Ascending aorta (tissue), 2 donors: ENCODE data around the gene TRIM26. TPM values are rescaled to one million over a fixed set of nuclear protein-coding genes. Genes with fewer than 3 reads are reported as not detected.

Source experiments
- DNase-seq, 2 donors: peaks; one replicate each; pipeline ENCODE4 v3.0.0-alpha.2; 2019; ENCODE audit warnings: low spot score in 2 of 2
- H3K27ac ChIP-seq, 2 donors: fragments of 200-600 bp; sonication (generic); one replicate each; pipeline ENCODE4 v1.5.1; 2016 to 2017; ENCODE audit warnings: mild to moderate bottlenecking in 1 of 2
- H3K27me3 ChIP-seq: fragments of 200-600 bp; sonication (generic); one replicate; pipeline ENCODE4 v1.5.1; 2017
- H3K36me3 ChIP-seq, 2 donors: fragments of 200-600 bp; sonication (generic); one replicate each; pipeline ENCODE4 v1.5.1; 2016
- H3K4me1 ChIP-seq, 2 donors: fragments of 200-600 bp; sonication (generic); one replicate each; pipeline ENCODE4 v1.5.1; 2016 to 2017; ENCODE audit warnings: mild to moderate bottlenecking in 1 of 2
- H3K4me3 ChIP-seq, 2 donors: fragments of 200-600 bp; sonication (generic); one replicate each; pipeline ENCODE4 v1.5.1; 2016 to 2017; ENCODE audit warnings: mild to moderate bottlenecking in 1 of 2
- H3K9me3 ChIP-seq, 2 donors: fragments of 200-600 bp; sonication (generic); one replicate each; pipeline ENCODE4 v1.5.1; 2016
- intact Hi-C: fragments of 100-400 bp; cut with DNase I; formaldehyde crosslinking; loops from one replicate; pipeline ENCODE4 v1.15.1; 2023
- total RNA-seq: library from RNA; depleted of rRNA; stranded (reverse); fragments of >200 nt; gene quantifications from one replicate; pipeline ENCODE4 v1.1.0, GENCODE V29; 2016
- TF ChIP-seq, protein P1 (sequence below), 3 experiments: fragments of 200-600 bp in 2 of 3; fragments of 450-650 bp in 1 of 3; sonication (generic) in 2 of 3; IDR thresholded peaks; one replicate each; pipeline ENCODE4 v1.5.1; 2016 to 2019; ENCODE audit warnings: antibody characterized with exemption in 3 of 3, mild to moderate bottlenecking in 1 of 3, moderate library complexity in 1 of 3

The TRIM26 gene
- total RNA-seq, 1 donor from 2014 or later, result 38.6 TPM

DNA sequence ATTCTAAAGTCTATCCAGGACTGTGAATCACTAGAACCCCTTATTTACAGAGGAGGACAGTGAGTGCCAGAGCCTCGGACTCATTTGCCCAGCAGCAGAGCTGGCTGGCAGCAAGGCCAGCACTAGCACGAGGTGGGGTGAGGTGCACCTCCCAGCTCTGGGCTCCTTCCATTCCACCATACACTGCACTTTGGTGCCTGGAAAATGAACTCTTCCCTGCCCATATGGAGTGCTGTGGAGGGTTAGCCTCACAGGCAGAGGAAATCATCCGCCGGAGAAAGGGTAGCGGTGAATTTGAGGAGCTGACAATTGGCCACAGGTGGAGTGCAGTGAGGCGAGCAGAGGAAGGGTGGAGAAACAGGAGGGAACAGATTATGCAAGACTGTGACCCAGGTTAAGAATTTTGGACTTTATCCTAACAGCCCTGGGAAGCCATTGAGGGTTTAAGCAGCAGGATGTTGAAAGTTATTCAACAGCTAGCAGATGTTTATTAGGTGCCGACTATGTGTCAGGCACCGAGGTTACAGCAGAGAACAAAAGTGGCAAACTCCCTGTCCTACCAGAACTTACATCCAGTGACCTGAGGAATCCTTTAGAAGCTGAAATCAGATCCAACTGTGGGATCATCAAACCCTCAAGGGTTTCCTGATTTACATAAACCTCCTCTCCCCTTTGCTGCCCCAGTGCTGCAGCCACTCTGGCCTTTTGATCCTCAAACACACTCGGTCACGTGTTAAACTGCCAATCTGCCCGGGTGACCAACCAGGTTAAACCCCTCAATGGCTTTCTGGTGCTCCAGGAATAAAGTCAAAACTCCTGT, 6.2 kb downstream of the TRIM26 start:
- no peak for DNase-seq
- H3K4me1 ChIP-seq, result peaks cover 6 to 21% of the 10 kb centered on the region in 2 donors
- TF ChIP-seq, protein P1, sequence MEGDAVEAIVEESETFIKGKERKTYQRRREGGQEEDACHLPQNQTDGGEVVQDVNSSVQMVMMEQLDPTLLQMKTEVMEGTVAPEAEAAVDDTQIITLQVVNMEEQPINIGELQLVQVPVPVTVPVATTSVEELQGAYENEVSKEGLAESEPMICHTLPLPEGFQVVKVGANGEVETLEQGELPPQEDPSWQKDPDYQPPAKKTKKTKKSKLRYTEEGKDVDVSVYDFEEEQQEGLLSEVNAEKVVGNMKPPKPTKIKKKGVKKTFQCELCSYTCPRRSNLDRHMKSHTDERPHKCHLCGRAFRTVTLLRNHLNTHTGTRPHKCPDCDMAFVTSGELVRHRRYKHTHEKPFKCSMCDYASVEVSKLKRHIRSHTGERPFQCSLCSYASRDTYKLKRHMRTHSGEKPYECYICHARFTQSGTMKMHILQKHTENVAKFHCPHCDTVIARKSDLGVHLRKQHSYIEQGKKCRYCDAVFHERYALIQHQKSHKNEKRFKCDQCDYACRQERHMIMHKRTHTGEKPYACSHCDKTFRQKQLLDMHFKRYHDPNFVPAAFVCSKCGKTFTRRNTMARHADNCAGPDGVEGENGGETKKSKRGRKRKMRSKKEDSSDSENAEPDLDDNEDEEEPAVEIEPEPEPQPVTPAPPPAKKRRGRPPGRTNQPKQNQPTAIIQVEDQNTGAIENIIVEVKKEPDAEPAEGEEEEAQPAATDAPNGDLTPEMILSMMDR (IDR thresholded peaks at IDR 0.05), result no peak
- peak overlapping the region in 1 of 2 donors; percentile 11 for H3K27ac ChIP-seq
- H3K27me3 ChIP-seq, result no peaks in the 10 kb centered on the region
- intact Hi-C loops, result no loop called here
- no peaks in the 10 kb centered on the region for H3K36me3 ChIP-seq
- no peak overlapping the region for H3K4me3 ChIP-seq
- no peaks in the 10 kb centered on the region for H3K9me3 ChIP-seq

DNA sequence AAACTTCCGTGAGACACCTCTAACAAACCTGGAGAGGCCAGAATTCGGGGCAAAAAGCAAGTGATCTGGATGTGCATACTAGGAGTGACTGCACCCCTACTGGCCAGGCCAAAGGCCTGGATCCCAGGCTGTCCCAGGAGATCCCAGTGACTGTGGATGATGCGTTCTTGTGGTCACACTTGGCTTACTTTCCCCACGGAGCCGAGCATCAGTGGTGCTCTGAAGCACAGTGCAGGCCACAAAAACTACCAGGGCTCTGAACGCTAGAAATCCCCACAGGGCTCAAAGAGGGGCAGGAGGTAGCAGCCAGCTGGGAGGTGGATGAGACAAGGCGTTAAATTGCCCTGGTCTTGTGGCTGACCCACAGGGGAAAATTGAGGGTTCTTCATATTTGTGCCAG, 7.1 kb downstream of the TRIM26 start:
- Histone ChIP-seq H3K27me3 (no peaks in the 10 kb centered on the region), H3K27ac (no peak overlapping the region), H3K4me1 (peaks cover 0 to 12% of the 10 kb centered on the region in 2 donors), H3K36me3 (no peaks in the 10 kb centered on the region), H3K9me3 (no peaks in the 10 kb centered on the region), H3K4me3 (no peak overlapping the region)
- intact Hi-C loops, result no loop called here
- TF ChIP-seq, protein P1 (IDR thresholded peaks at IDR 0.05), result no peak
- no peak for DNase-seq

DNA sequence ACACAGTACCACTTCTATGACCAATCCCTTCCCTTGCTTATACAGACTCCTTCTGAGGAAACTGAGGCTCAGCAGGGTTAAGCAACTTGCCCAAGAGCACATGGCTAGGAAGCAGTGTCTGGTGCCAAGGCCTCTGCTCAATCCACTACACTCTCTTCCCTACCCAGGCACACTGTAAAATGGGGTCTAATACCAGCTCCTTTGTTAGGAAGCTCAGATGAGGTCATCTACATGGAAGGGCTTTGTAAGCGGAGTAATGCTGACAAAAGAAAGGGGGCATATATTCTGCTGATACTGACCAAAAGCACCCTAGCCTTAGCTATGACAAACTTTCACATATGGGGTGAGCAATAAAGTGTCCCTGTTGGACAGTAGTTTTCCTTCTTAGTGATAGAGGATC, 9.1 kb downstream of the TRIM26 start:
- TF ChIP-seq, protein P1 (IDR thresholded peaks at IDR 0.05), result no peak
- no peak overlapping the region for H3K4me3 ChIP-seq
- peaks cover 5 to 12% of the 10 kb centered on the region in 2 donors for H3K36me3 ChIP-seq
- no peaks in the 10 kb centered on the region for H3K27me3 ChIP-seq
- no peak for DNase-seq
- intact Hi-C loops, result no loop called here
- H3K4me1 ChIP-seq, result peaks cover 0 to 8% of the 10 kb centered on the region in 2 donors
- no peak overlapping the region for H3K27ac ChIP-seq
- H3K9me3 ChIP-seq, result no peaks in the 10 kb centered on the region

DNA sequence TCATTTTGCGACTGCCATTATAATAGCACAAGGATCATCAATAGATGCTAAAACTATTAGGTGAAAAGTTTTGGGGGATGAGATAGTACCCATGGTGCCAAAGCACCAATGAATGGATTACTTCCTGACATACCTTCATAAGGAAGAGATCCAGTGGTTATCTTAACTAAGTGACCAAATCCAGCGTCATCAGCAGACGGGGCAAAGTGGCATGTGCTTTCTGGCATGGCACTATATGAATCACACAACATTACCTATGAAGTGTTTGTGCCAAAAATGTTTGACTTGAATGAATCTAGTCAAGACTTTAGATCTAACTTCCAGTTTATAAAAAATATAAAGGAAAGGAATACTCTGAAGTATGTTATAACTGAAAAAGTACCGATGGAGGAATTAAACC, 10.8 kb downstream of the TRIM26 start:
- Histone ChIP-seq H3K9me3 (no peaks in the 10 kb centered on the region), H3K27ac (no peak overlapping the region), H3K4me3 (no peak overlapping the region), H3K36me3 (peaks cover 21 to 28% of the 10 kb centered on the region in 2 donors), H3K4me1 (peaks cover 0 to under 1% of the 10 kb centered on the region in 2 donors), H3K27me3 (no peaks in the 10 kb centered on the region)
- TF ChIP-seq, protein P1 (IDR thresholded peaks at IDR 0.05), result no peak
- no peak for DNase-seq
- intact Hi-C loops, result no loop called here

DNA sequence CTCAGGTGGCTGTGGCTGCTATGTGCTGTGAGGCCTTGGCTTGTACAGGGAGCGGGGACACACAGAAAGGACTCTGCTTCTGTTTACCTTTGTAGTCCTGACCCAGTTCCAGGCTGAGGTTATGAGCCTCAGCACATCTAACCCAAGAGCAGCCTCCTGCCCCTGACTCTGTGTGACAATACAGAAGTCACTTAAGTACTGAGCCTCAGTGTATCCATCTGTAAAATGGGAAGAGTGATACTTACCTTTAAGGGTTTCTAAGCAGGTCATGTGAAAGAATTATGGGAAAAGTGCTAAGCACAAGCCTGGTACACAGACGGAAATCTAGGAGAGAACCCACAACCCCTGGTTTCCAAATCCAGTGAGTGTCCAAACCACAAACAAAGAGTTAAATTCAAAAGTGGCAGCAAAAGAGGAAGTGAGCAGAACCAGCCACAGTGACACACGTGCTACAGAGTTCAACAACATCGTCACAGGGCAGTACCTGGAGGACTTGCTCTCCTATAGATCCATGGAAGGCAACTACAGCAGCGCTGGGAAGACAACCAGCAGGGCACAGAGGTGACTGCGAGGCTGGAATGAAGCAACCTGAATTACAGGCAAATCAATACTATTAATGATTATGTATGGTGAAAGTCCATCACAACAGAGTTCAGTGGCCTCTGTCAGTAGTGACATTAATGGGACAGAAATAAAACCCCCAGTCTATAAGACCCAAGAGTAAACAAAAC, 12.5 kb downstream of the TRIM26 start:
- Histone ChIP-seq H3K9me3 (no peaks in the 10 kb centered on the region), H3K27me3 (no peaks in the 10 kb centered on the region), H3K27ac (no peak overlapping the region), H3K4me1 (no peaks in the 10 kb centered on the region), H3K36me3 (peaks cover 38 to 45% of the 10 kb centered on the region in 2 donors), H3K4me3 (no peak overlapping the region)
- intact Hi-C loops, result no loop called here
- TF ChIP-seq, protein P1 (IDR thresholded peaks at IDR 0.05), result no peak
- no peak for DNase-seq
